ENCODE measurements around the gene LIX1.

LIX1 gene

GRCh38 chr5:97074859-97075489, 67.4 kb downstream of the LIX1 start:
- no peak for DNase-seq (ENCODE audit: low read depth)

- DNase-seq (ENCODE audit: low read depth), result no peak
Measured at GRCh38 chr5:97073420-97073819, 69.0 kb downstream of the LIX1 start.

GRCh38 chr5:97072696-97073095, 69.7 kb downstream of the LIX1 start:
- DNase-seq (ENCODE audit: low read depth), result no peak

GRCh38 chr5:97071993-97072392, 70.4 kb downstream of the LIX1 start:
- DNase-seq (ENCODE audit: low read depth), result no peak

GRCh38 chr5:97071101-97071500, 71.3 kb downstream of the LIX1 start:
- no peak for DNase-seq (ENCODE audit: low read depth)

GRCh38 chr5:97070234-97070633, 72.2 kb downstream of the LIX1 start:
- no peak for DNase-seq (ENCODE audit: low read depth)

- no peak for DNase-seq (ENCODE audit: low read depth)
Measured at GRCh38 chr5:97067296-97067850, 75.0 kb downstream of the LIX1 start.

- DNase-seq (ENCODE audit: low read depth), result no peak
Measured at GRCh38 chr5:97065475-97065874, 76.9 kb downstream of the LIX1 start.

- DNase-seq (ENCODE audit: low read depth), result no peak
Measured at GRCh38 chr5:97063251-97063650, 79.2 kb downstream of the LIX1 start.

GRCh38 chr5:97062046-97062445, 80.4 kb downstream of the LIX1 start:
- no peak for DNase-seq (ENCODE audit: low read depth)

GRCh38 chr5:97056263-97056662, 86.1 kb downstream of the LIX1 start:
- no peak for DNase-seq (ENCODE audit: low read depth)

- DNase-seq (ENCODE audit: low read depth), result no peak
Measured at GRCh38 chr5:97049175-97049574, 93.2 kb downstream of the LIX1 start.

- no peak for DNase-seq (ENCODE audit: low read depth)
Measured at GRCh38 chr5:97047076-97047475, 95.3 kb downstream of the LIX1 start.

GRCh38 chr5:97046270-97046982, 96.0 kb downstream of the LIX1 start:
- no peak for DNase-seq (ENCODE audit: low read depth)

GRCh38 chr5:97044052-97044451, 98.4 kb downstream of the LIX1 start:
- DNase-seq (ENCODE audit: low read depth), result no peak

- DNase-seq (ENCODE audit: low read depth), result no peak
Measured at GRCh38 chr5:97043511-97043910, 98.9 kb downstream of the LIX1 start.

- DNase-seq (ENCODE audit: low read depth), result no peak
Measured at GRCh38 chr5:97042996-97043395, 99.4 kb downstream of the LIX1 start.

All from stimulated activated CD8-positive, alpha-beta memory T cell treated with anti-CD3 and anti-CD28 coated beads, Interleukin-12 subunit alpha, Interleukin-12 subunit beta, amount 100 ng/mL, for 4 hours (primary cell).